CD4-positive, alpha-beta T cell treated with Interleukin-4 for 1 hour (primary cell): Measurements from ENCODE around the gene PDE4D.

Source experiments
- DNase-seq, 2 donors: peaks; one replicate each; pipeline ENCODE4 v3.0.0-alpha.2; 2020 to 2022

The PDE4D gene

DNA sequence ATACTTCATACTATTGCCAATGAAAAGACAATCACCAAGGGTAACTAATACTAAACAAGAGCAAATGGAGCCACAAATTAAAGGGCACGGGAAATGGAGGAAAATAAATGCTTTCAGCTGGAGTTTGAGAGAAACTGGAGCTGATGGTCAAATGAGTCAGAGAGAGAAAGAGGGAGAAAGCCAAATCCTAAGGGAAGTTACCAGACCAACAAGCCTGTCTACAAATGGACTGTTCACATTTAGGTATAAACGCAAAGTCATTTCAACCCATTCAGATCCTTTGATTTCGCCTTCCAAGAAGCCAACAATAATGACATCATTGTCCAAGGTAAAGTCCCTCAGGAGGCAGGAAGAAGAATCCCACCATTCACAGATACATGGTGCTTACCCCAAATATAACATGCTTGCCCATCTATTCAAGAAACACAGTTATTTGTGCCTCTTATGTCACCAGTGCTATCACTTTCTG lies 958.9 kb downstream of the PDE4D start:
- DNase-seq: no peak

GRCh38 chr5:58933891-58934628 lies 959.5 kb downstream of the PDE4D start:
- peak; percentile 21 to 60 for DNase-seq

DNA sequence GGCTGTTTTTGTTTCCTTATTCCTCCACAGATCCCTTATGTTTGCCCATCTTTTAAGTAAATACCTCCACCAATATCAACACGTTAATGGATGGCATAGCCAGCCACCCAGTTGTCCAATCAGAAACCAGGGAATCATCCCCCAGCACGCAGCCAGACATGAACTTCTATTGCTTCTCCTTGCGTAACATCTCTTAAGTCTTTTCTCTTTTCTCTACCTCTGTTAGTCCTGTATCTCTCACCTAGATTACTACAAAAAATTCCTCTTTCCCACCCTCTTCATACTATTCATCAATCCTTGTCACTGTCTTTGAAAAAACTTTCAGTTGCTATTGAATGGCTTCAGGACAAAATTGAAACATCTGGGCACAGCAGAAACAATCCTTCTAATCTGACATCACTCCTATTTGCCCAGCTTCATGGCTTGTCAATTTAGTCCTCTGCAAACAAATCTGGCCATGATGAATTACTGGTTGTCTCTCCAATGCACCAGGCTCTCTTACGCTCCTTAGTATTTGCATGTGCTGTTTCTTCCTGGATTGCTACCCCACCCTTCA lies 961.4 kb downstream of the PDE4D start:
- no peak for DNase-seq

DNA sequence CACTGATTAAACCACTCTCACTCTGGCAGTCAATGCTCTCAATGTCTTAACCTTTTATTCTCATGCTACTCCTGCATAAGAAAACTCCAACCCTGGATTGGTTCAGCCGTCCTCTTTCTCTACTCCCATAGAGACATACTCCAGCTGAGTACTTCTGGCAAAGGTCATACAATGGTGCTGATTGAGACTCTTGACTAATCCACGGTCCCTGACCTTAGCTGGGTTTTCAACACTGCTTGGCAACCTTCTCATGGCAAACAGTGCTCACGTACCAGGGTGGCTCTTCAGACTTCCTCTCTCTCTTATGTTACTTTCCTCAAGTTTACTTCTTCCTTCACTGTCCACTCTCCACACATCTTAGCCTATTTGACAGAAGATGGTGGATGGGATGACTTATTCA lies 963.0 kb downstream of the PDE4D start:
- DNase-seq: no peak

- no peak for DNase-seq
Observed at GRCh38 chr5:58929726-58930125, 963.8 kb downstream of the PDE4D start.

- DNase-seq: no peak
Observed at GRCh38 chr5:58927938-58928337, 965.6 kb downstream of the PDE4D start.

- DNase-seq: no peak
Observed at GRCh38 chr5:58927181-58927580, 966.3 kb downstream of the PDE4D start.

- DNase-seq: no peak
Observed at GRCh38 chr5:58926541-58926935, 967.0 kb downstream of the PDE4D start.

DNA sequence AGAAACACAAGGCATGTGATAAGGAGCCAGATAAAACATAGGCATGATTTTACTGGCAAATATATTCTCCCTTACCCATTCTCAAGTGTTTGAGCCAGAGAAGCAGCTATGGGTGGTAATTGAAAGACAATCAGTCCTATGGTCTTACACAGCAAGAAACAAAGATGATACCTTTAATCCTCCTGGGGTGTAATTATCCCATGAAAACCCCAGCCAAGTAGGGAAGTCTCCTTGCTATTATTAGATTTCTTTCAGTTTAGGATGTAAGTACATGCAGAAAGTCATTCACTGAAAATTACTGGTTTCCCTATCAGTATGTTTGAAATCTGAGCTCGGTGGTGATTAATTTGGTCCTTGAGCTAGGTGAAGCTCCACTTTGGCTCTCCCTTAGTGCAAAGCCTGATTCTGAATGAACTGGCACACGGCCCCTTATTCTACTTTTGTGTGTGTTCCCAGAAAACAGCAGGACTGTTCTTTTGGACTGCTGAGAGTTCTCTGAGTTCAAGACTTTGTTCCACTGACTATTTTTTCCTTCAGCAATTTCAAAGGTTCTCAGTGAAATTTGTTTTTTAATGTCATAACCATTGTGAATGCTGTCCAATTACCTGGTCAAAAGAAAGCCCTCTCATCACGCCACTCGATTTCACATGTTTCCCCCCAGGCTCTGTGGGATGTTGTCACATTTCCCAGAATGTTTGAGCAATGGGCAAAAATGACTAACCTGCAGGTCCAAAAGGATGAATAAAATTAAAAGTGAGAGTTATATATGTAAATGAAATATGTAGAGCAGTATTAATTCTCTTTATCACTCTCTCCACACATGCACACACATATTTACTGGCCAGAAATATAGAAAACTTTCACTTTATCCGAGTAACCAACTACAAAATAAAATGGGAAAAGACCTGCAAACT lies 967.6 kb downstream of the PDE4D start:
- DNase-seq: no peak

- no peak for DNase-seq
Observed at GRCh38 chr5:58924306-58924705, 969.2 kb downstream of the PDE4D start.

- DNase-seq: no peak
Observed at GRCh38 chr5:58923355-58923754, 970.2 kb downstream of the PDE4D start.

DNA sequence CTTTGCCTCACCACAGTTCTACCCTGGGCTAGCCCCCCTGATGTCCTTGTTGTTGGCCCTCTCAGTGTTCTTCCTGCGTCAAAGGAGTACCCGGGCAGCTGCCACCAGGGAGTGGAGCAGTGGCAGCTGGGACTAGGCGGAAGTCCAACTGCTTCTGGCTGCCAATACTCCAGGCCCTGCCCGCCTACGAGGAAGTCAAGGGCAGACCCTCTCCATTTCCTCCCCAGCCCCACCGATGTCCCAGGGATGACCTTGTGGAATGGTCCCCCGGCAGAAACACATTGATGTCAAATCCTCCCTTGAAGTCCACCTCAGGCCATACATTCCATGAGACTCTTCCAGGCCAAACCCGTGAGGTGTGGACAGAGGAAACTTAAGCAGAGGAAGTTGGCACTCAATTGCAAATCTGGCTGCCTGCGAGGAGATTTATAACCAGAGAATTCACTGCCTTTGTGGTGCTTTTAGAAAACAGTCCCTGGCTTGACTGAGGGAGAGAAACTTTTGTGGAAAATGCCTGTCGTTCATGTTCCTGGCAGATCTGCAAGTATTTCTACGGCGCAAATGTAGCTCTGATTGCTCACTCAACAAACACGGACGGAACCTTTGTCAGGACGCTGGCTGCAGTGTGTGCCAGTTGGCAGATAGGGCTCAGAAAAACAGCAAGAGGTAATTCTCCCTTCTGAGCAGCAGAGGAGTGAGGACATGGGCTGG lies 970.9 kb downstream of the PDE4D start:
- DNase-seq: no peak

DNA sequence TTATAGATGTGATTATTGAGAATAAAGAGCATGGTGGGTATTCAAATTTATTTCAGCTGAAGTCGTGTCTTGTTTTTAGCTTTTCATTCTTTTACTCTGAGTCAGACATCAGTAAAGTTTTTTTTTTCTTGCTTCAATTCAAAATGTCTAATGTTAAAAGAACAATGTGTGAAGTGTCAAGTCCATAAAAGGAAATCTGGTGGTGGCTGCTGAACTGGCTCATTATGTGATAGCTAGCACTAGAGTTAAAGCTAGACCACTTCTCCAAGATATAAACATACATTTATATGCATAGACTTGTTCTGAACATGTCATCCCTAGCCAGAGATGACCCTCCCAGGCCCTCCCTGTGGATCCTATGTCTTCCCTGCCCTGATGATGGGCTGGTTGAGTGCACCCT lies 972.4 kb downstream of the PDE4D start:
- DNase-seq: no peak

DNA sequence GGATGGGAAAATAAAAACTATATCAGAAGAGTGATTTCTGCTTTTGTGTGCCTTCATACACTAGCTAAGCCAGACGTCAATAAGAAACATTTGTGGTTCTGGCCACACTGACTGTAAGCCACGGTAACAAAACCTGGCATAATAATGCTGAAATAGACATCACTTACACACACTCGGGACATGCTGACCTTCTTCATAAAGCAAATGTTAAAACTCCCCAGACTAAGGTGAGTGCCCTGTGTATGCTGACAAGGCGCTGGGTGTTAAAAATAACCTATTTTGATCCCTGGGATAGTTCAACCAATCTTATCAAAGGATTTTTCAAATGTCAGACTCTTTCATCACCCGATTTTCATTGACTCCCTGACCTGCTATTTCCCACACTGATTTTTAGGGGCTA lies 973.7 kb downstream of the PDE4D start:
- no peak for DNase-seq
